GM19372 (cell line): ENCODE results near the gene UBE2C.
"Not testable (repeated sequence)": the region's sequence is repeated elsewhere in the genome, so short reads cannot be mapped to it uniquely, and the experiment has no call there.

ENCODE experiments used
- ATAC-seq: cut with Tn5 transposase; IDR thresholded peaks from one replicate; pipeline ENCODE4 v1.9.1; 2021; ENCODE audit warnings: mild to moderate bottlenecking, low read depth, moderate library complexity; ENCODE audit not compliant: unreplicated experiment

The UBE2C gene

DNA sequence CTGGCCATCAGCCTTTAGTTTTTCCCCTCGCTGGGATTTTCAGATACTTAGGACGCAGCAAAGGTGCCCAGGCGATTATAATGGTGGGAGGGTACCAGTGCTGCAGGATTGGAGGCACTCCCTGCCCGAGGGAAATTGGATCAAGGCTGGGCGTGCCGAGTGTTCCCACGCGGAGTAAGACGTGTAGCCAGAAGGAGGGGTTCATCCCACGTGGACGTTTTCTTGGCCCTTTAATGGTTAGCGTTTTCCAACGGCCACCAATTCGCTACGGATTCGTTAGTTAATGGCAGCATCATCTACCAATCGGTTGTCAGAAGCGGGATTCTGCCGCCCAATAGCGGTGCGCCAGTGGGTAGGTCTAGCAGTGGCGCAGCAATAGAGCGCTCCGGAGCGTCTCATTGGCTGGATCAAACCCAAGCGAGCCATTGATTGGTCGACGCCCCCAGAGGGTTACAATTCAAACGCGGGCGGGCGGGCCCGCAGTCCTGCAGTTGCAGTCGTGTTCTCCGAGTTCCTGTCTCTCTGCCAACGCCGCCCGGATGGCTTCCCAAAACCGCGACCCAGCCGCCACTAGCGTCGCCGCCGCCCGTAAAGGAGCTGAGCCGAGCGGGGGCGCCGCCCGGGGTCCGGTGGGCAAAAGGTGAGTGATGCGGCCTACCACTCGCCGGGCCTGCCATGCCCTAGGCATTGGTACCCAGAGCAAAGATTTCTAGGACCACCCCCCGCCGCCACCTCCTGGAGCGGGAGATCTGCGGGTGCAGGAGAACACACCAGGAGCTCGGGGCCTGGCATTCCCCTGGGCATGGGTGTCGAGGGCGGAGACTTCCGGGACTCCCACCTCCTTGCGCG lies at the start of gene UBE2C:
TSS of gene UBE2C (plus strand) at position 488 of the 849 bp plus-strand sequence. CDS start at position 540, 52 bp downstream.
- peak; percentile 99 for ATAC-seq

DNA sequence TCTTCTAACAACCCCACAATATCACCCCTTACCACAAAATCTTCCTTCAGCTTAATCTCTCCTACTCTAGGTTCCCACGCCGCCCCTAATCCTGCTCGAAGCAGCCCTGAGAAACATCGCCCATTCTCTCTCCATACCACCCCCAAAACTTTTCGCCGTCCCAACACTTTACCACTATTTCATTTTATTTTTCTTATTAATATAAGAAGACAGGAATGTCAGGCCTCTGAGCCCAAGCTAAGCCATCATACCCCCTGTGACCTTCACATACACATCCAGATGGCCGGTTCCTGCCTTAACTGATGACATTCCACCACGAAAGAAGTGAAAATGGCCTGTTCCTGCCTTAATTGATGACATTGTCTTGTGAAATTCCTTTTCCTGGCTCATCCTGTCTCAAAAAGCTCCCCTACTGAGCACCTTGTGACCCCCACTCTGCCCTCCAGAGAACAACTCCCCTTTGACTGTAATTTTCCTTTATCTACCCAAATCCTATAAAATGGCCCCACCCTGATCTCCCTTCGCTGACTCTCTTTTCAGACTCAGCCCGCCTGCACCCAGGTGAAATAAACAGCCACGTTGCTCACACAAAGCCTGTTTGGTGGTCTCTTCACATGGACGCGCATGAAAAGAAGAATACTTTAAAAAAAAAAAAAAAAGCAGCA lies 47.7 kb upstream of the UBE2C start:
- ATAC-seq = not testable (repeated sequence)

DNA sequence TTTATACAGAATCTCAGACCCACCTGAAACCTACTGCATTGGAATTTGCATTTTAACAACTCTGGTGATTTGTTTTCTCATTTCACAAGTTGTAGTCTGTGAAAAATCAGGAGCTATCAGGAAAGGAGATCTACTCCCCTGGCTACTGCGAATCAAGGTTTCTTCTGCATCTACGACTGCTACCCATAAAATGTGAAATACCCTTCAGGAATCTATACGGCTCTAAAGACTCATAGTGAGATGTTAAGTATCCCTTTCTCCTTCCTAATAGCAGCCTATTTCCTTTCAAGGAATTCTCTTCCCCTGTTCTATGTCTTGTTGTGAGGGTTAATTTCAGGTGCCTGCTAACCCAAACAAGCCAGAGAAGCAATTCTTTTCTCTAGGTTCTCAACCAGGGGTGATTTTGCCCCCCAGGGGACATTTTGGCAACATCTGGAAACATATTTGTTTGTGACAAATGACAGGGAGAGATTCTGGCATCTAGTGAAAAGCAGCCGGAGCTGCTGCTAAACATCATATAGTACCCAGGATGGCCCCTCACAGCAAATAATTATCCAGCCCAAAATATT lies 47.1 kb upstream of the UBE2C start:
- no peak for ATAC-seq

DNA sequence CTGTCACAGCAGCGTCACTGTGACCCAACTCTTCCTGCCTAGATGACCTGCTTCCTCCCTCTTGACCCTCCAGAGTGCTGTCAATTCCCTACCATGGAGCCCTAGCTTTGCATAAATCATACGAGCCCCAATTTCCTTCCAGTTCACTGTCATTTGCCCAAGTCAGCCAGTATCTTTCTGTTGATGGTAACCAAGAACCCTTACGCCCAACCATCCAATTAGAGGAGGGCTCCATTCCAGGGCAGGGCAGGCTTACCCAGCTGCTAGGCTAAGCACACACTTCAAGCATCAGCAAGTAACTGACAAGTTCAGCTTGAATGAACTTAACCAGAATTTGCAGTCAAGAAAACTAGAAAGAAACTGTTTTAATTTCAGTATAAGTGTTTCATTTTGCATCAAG lies 46.5 kb upstream of the UBE2C start:
- ATAC-seq = no peak

DNA sequence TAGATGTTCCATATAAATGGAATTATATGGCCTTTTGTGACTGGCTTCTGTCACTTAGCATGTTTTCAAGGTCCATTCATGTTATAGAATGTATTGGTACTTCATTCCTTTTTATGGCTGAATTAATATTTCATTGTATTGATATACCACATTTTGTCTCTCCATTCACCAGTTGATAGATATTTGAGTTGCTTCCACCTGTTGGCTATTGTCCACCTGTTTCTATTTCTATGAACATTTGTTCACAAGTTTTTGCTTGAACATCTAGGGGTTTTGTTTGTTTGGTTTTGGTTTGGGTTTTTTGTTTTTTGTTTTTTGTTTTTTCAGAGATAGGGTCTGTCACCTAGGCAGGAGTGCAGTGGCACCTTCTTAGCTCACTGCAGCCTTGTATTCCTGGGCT lies 44.0 kb upstream of the UBE2C start:
- no peak for ATAC-seq

DNA sequence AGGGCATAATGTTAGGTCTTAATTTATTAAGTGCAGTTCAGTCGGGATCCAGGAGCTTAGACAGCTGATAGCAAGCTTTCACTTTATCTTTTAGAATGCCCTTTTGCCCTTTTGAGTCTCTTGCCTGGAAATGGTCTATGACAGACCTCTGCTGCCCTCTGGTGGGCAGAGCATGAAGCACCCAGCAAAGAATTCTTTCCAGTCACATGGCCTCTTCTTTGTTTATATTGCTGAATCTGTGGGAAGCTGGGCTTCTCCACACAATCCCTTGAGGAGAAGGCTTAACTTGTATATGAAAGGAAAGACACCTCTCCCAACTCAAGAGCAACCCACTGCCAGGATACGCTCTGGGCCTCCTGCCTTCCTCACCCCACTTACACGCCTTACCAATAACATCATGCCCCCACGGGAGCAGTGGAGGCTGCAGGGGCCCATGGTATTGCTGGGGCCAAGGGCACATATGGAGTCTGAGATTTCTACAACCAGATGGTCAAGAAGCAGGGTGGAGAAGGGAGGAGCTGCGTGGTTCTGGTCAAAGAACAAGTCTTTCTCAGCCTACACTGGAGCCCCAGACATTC lies 41.2 kb upstream of the UBE2C start:
- no peak for ATAC-seq

DNA sequence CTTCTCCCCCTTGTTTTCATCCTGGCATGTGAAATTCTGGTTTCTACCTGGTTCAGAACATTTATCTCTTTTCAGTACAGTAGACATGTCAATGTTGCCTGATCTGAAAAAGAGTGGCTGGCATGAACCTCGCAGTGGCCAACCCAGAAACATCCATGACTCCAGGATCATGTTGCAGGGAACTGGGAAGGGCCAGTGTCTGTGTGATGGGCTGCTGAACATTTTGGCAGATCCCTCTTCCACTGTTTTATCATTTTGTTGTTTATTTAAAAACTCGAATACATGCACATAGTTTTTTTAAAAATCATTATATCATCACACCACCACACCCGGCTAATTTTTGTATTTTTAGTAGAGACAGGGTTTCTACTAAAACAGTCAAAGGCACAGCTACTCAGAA lies 39.8 kb upstream of the UBE2C start:
- no peak for ATAC-seq

DNA sequence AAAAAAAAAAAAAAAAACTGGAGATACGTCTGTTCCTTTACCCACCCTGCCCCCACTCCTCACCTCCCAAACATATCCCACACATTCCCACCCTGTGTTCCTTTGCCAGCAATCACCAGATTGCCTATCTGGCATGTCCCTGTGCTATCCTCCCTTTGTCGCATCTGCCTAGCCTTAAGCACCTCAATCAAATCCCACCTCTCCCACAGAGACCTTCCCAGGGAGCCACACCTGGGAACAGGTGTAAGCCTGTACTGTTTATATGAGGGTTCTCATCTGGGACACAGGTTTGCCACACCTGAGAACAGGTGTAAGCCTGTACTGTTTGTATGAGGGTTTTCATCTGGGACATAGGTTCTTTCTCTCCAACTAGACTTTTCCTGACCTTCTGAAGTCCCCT lies 37.5 kb upstream of the UBE2C start:
- ATAC-seq = no peak

DNA sequence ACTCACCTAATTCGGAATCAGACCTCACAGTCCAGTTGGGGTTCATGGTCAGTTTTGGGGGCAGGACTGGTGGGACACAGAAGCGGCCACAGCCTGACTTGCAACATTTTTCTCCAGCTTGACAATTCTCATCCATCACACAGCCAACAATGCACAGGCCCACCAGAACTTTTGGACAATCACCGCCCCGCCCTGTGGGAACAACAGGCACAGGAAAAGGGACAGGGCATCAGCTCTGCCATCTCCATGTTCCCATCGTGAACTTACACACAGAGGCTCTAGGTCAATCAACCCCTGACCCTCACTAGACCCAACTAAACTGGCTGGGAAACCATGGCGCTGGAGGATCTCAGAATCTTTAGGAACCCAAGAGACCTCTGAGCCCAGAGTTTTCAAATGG lies 37.0 kb upstream of the UBE2C start:
- ATAC-seq = no peak

DNA sequence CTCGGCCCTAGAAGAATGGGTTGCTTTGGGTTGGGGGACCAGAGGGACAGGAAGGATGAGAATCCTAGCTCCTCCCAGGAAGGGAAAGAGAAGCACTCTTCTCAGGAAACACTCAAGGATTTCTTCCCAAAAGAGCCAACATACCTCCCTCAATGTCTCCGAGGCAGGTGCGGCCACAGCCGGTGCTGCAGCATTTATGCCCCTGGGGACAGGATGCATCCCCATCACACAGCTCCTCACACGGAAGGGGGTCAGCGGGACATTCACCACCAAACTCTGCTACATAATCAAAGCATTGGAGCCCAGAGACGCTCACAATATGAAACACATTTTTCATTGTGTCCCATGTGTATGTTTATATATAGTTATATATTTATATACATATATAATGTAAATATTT lies 35.5 kb upstream of the UBE2C start:
- ATAC-seq = no peak

DNA sequence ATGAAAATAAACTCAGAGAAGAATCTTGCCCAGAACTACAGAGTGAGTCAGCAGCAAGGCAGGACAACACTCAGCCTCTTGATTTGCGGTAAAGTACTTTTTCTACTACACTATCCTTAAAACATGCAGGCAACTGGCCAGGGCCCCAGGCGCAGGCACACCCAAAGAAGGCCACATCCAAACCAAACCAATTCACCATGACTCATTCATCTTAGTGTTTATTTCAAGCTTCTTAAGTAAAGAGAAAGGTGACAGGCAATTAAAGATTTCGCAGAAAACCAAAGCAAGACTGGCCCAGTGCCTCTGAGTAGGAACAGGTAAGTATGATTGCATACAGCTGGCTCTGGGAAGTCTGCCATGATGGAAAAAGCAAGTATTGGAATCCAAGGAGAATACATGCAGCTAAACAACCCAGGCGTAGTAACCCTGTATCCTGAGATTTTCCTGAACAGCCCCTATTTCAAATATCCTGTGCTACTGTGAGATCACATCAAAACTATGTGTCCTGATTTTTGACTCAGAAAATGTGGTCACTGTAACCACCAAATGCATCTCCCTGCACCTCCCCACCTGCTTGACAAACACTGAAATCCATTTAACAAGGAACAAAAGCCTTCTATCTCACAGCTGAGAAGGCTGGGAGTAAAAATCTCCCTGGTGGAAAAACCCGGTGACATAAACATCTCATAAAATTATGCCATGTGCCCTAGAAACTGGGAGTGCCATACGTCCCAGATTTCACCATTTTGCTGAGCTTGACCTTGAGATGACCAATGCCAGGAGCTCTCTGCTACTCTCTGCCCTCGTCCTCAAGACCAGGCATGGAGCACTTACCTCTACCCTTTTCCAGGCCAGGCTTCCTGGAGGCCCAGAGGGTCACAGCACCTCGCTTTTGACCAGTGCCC lies 33.2 kb upstream of the UBE2C start:
- ATAC-seq = no peak

DNA sequence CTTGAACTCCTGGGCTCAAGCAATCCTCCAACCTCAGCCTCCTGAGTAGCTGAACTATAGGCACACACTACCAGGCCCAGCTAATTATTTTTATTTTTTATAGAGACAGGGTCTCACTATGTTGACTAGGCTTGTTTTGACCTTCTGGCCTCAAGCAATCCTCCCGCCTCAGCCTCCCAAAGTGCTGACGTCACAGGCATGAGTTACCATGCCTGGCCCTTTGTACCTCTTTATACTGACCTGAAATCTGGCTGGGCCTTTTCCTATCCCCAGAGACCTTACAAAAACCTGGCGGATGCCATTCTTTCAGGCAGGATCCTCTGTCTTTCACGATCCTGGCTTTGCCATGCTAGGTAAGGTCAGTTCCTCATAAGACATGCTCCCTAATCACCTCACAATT lies 32.3 kb upstream of the UBE2C start:
- ATAC-seq = no peak

DNA sequence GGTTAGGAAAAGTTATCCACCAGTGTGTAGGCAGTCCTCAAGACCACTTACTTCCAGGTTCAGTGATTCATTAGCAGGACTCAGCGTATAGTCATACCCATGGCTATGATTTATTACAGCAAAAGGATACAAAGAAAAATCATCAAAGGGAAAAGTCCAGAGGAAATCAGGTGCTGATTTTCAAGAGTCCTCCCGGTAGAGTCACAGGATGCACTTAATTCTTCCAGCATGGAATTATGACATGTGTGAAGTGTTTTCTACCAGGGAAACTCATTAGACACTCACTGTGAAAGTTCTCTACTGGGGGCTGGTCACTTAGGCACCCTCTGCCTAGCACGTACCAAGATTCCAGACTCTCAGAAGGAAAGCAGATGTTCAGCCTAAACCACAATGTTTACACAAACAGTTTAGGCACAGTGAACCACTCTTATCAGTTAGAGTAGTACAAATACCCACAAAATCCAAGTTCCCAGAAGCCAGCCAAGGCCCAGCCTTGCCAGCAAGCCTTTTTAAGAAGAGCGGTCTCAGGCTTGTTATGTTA lies 31.0 kb upstream of the UBE2C start:
- ATAC-seq = no peak

DNA sequence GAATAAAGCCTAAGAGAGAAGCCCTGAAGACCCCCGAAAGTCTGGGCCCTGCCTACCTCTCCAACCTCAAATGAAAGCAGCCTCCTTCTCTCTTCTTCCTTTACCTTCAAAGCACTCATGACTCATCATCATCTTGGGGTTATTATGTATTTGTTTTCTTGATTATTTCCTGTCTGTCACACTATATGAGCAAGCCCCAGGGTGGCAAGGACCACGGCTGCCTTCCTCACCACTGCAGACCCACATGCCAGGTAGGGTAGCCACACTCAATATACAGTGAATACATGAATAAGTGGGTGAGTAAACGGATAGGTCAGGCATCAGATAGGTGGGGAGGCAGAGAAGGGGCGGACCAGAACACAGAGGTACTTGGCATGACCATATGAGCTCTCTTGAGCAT lies 29.6 kb upstream of the UBE2C start:
- ATAC-seq = no peak

DNA sequence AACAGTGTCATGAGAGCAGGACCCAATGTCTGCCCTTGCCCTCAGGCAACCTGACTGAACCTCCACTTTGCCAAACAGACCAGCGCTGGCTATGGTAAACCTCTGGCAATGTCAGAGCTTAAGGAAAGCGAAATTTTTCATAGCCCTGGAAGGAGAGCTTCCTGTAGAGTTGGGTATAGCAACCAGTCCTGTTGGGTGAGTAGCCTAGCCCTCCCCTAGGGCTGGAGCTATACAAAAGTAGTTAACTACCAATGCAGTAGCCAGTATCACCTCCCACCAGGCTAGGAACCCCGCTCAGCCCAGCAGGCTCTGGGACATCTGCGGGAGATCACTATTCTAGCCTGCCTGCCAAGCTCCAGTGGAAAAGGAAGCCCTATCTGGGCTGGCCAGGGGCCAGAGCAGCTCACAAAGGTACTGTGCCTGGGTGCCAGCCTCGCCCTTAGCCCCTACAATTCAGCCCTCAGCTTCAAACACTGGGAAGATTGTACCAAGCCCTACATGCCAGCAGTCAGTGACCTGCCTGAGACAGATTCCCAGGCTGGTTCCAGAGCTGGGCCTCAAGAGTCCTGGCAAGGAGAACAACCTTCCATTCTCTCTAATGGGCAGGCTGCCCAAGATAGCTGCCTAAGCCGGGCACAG lies 28.7 kb upstream of the UBE2C start:
- no peak for ATAC-seq

DNA sequence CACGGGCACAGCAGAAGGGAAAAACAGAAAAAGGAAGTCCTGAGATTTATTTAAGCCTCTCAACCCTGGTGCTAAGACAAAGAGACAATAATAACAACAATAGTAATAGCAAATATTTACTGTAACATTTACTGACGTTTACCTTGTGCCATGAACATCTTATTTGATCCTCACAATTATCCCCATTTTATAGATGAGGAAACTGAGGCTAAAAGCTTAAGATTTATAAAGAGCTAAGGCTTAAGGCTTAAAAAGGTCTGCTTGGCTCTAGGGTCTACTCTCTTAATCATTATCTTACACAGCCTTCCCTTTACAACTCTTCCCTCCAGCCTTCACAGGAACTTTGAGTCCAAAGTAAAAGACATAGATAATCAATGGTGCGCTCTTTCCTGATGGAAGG lies 24.1 kb upstream of the UBE2C start:
- no peak for ATAC-seq

DNA sequence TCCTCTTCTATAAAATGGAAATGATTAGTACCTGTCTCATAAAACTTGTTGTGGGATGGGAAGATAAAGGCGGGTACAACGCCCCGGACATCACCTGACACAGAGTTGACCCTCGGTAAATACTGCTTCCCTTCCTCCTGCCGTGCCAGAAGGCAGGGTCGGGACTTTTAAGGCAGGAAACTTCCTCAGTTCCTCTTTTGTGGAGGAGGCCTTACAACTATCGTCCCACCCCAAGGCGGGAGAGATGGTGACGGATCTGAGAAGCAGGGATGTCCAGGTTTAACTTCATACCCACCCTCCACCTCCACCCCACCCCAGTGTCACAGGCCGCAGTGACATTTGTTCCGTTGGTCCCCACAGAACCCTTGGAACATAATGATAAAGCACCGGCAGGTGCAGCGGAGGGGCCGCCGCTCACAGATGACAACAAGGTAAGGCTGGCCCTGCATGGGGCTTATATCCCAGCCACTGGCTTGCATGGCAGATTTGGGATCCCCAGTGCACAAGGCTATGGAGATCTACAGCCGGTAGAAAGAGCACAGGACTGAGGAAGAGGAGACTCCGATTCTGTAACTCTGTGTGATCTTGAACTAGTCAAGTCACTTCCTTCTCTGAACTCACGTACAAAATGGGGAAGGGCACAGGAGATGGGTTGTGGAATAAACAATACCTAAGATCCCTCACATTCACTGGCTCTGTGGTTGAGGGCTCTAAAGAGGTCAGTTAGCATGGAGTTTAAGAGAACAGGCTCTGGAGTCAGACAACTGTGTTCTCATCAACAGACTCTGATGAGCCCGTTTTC lies 19.9 kb upstream of the UBE2C start:
- ATAC-seq = no peak

DNA sequence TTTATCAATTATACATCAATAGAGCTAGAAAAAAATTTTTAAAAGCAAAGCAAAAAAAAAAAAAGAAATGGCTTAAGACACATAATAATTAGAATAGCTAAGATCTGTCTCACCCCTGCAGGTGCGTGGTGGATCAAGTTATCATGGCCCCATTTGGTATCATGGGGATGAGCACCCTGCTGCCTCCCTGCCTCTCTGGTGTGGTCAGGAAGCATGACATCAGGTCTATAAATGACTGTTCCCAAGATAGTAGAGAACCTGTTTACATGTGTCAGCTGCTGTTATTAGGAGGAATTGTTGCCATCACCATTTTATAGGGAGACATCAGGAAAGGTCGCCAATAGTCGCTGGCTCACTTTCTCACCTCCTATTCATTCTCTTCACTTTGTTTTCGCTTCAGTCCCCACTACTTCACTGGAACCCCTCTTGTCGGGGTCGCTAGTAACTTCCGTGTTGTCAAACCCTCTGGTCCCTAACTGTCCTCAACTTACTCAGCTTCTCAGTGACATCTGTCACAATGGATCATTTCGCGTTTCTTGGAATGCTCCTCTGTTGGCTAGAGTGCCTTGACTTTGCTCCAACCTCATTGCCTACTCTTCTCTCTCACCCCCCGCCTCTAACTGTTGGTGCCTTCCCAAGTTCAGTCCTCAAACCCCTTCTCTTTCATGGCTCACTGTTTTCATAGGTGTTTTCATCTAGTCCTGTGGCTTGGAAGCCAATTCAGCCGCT lies 15.9 kb upstream of the UBE2C start:
- no peak for ATAC-seq
